Stimulated activated CD4-positive, alpha-beta T cell treated with anti-CD3 and anti-CD28 coated beads, TNF-alpha, amount 100 ng/mL, for 48 hours (primary cell): ENCODE measurements around the gene GHRL.

Experiments used
- DNase-seq, 3 donors: peaks; one replicate each; pipeline ENCODE4 v3.0.0-alpha.2; 2020; ENCODE audit warnings: low read depth in 3 of 3

Gene GHRL

DNA sequence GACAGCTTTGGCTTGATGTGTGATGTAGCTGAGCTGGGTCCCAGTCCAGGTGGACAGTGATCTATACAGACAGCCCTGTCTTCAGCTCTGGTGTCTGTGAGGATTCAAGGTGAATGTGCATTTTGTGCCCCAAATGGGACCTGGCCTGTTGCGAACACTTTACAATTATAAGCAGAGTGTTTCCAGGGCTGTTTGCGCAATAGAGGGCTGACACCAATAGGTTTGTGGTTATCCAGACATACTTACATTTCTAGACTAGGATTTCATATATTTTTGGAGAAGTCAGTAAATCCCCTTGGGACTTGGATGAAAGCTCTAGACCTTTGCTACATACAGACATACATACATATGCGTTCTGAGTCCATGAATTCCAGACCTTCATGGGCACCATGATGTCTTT is 48.7 kb downstream of the GHRL start:
- DNase-seq: no peak

DNA sequence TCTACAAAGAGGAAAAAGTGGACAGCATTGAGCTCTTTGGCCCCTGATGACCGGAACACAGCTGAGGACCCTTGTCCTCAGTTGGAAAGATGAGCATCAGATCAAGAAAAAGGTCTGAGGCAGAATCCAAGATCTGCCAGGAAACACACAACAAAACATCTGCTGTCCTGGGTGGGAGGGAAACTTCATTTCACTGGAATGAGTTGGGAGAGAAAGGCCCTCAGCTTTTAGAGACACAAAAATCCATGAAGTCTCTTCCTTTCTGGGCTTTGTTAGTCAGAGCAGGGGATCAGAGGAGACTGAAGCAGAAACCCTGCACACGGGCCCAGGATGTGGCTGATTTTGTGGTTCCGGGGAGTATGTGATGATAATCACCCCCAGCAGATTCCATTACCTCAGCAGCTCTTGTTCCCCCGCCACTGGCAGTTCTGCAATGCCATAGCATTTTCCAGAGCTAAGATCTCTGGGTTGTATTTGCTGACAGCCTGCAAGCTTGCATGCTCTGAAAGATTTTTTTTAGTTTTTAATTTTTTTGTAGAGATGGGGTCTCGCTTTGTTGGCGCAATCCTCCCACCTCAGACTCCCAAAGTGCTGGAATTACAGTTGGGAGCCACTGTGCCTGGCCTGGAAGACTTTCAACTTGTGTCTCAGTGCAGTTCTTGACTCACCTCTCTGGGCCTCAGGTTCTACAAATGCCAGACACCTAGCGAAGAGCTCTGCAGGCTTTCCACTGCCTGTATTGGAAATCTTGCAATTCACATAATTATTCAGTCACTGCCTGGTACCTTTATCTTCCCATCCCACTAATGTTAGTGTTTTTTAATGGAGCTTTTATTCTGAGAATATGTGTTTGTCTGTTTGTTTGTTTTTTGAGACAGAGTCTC is 50.3 kb downstream of the GHRL start:
- peak in 2 of 3 donors; percentile 65 to 73 for DNase-seq

DNA sequence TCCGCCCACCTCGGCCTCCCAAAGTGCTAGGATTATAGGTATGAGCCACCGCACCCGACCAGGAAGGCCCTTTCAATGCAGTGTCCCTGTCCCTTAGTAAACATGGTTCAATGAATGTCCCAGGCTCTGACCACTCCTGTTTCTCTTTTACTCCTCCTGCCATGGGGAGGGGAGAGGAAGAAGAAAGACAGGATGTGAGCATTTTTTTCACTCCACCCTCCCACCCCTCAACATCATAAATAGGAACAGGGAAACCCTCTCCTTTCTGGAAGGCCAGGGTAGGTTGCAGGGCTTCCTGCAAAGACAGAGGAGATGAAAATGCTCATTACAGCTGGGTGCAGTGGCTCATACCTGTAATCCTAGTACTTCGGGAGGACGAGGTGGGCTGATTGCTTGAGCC is 51.9 kb downstream of the GHRL start:
- DNase-seq: no peak

DNA sequence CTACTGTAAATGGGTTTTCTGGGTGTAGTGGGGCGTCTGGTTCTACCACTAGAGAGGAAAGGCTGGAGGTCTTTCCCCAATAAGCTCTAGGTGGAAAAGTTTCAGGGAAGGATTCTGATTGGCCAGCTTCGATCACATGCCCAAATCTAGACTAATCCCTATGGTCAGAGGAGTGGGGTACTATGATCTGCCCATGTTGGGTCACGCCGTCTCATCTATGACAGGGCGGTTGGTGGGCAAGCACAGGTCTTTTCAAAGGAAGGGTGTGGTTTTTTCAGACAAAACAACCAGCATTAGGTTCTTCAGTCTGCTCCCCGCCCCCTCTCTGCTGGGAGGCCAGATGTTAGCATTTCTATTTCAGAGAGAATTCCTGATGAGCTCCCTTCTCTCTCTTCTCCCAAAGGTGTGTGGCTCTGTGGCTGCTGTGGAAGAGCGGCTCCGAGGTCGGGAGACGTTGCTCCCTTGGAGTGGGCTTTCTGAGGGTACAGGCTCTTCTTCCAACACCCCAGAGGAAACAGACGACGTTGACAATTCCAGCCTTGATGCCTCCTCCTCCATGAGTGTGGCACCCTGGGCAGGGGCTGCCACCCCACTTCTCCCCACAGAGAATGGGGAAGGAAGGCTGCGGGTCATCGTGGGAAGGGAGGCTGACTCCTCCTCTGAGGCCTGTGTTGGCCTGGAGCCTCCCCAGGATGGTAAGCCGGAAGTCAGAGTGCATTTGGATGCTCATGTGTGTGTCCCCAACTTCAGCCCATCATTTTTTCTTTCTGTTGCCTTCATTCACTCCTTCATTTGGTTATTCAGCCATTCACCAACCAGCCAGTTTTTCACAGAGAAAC is 54.2 kb downstream of the GHRL start:
- DNase-seq: peak in 1 of 3 donors; percentile 23
